ENCODE results near the gene ANKRD28. TPM values are rescaled to one million over a fixed set of nuclear protein-coding genes. Genes with fewer than 3 reads are reported as not detected.
"Not testable (repeated sequence)": the region's sequence is repeated elsewhere in the genome, so short reads cannot be mapped to it uniquely, and the experiment has no call there.

Gene ANKRD28
- total RNA-seq = 10 to 100 TPM; 27.3 to 28.4 TPM

GRCh38 chr3:15797642-15798303 is at the start of gene ANKRD28:
ANKRD28 (minus strand) TSS chr3:15797979; CDS start chr3:15796521, 1,458 bp downstream.
- Mint-ChIP-seq H3K36me3 (ENCODE audit: low read depth) (peaks cover 12% of the 10 kb centered on the region), H3K4me1 (peaks cover 82% of the 10 kb centered on the region), H3K27me3 (no peaks in the 10 kb centered on the region), H3K4me3 (peak within 1 kb of the TSS; percentile 69), H3K27ac (peak within 1 kb of the TSS; percentile 96), H3K9me3 (ENCODE audit: low read depth) (no peaks in the 10 kb centered on the region)
- ChIA-PET POLR2A (interaction anchor here (0.6 to 1.5 kb wide), 4 partner anchors 8 to 1117 kb away, joined by 3 to 7 read pairs (median 4); no protein-coding TSS in a partner anchor), CTCF (interaction anchor here (0.6 to 7.1 kb wide), 6 partner anchors 14 to 465 kb away, joined by 3 to 50 read pairs (median 6); no protein-coding TSS in a partner anchor)
- peak; percentile 17 for DNase-seq
- peak; percentile 78 for ATAC-seq
- intact Hi-C loops (cut with DNase I, micrococcal nuclease) = loop anchor here (1.0 to 5.0 kb wide), 9 partner anchors 28 to 580 kb away; partner anchors contain the start of genes BTD (in 1 of the 2), EAF1 (in 1 of the 2), HACL1 (in 1 of the 2) and METTL6 (in 1 of the 2)

DNA sequence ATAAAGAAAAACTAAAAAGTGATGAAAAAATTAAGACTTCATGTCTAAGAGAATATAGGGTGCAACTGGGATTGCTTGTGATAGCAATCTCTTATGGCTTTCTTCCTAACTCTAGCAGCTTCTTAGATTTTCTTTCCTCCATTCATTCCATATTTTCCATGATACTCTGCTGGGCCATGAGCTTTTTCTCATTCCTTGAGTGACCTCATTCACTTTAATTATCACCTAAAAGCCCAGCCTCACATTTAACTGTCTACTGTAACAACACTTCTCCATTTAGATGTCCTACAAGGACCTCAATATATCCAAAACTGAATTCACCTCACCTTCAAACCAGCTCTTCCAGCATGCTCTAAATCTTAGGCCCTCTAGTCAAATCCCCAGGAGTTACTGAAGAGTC is 49.5 kb upstream of the ANKRD28 start:
- DNase-seq = no peak
- Mint-ChIP-seq H3K9me3 (ENCODE audit: low read depth) (peaks cover 4% of the 10 kb centered on the region), H3K27ac (no peak overlapping the region), H3K36me3 (ENCODE audit: low read depth) (peaks cover 31% of the 10 kb centered on the region), H3K4me3 (no peak overlapping the region), H3K27me3 (no peaks in the 10 kb centered on the region), H3K4me1 (peaks cover 42% of the 10 kb centered on the region)
- intact Hi-C loops (cut with DNase I, micrococcal nuclease) = no loop called here
- ATAC-seq = no peak
- ChIA-PET POLR2A (interaction anchor here (0.6 kb wide), 1 partner anchor 305 kb away, joined by 3 read pairs; no protein-coding TSS in a partner anchor), CTCF (interaction anchor here (0.6 to 1.4 kb wide), 3 partner anchors 14 to 568 kb away, joined by 3 to 4 read pairs (median 3); no protein-coding TSS in a partner anchor)

DNA sequence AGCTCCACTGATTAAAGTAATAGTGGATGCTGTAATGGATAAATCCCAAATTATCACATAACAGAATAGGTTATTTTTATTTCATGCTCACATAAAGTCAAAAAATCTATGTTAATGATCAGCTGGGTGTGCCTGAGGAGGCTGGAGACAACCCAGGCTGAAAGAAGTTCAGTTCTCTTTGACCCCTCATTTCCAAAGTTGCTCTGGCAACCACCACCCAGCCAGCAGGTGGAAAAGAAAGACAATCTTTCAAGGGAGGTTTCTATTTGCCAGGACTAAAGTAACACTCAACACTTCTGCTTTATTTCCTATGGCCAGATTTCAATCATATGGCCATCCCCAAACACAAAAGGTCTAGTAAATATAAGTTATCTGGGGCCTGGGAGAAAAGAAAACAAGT is 48.8 kb upstream of the ANKRD28 start:
- ChIA-PET POLR2A (no interaction called here), CTCF (interaction anchor here (0.6 to 1.4 kb wide), 3 partner anchors 15 to 684 kb away, joined by 3 to 4 read pairs (median 3); no protein-coding TSS in a partner anchor)
- intact Hi-C loops (cut with DNase I, micrococcal nuclease) = no loop called here
- no peak for ATAC-seq
- H3K9me3 Mint-ChIP-seq (ENCODE audit: low read depth) = peaks cover 4% of the 10 kb centered on the region
- peaks cover 42% of the 10 kb centered on the region for H3K4me1 Mint-ChIP-seq
- DNase-seq = no peak
- H3K36me3 Mint-ChIP-seq (ENCODE audit: low read depth) = peaks cover 32% of the 10 kb centered on the region
- no peaks in the 10 kb centered on the region for H3K27me3 Mint-ChIP-seq
- no peak overlapping the region for H3K27ac Mint-ChIP-seq
- no peak overlapping the region for H3K4me3 Mint-ChIP-seq

DNA sequence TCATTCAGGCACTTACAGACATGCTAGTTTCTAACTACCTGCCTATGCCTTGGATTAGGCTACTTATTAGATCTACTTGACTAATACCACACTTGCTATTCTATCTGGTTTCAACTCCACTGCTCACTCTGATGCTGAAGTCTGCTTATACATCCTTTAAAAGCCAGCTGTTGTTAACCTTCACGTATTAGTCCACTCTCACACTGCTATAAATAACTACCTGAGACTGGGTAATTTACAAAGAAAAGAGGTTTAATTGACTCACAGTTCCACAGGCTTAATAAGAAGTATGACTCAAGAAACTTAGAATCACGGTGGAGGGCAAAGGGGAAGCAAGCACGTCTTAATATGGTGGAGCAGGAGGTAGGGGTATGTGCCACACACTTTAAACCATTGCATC is 47.7 kb upstream of the ANKRD28 start:
- H3K36me3 Mint-ChIP-seq (ENCODE audit: low read depth) = peaks cover 26% of the 10 kb centered on the region
- peaks cover 42% of the 10 kb centered on the region for H3K4me1 Mint-ChIP-seq
- H3K27ac Mint-ChIP-seq = peak overlapping the region; percentile 69
- no peak overlapping the region for H3K4me3 Mint-ChIP-seq
- ChIA-PET POLR2A (no interaction called here), CTCF (interaction anchor here (0.8 to 0.9 kb wide), 2 partner anchors 148 to 289 kb away, joined by 3 read pairs; no protein-coding TSS in a partner anchor)
- intact Hi-C loops (cut with DNase I, micrococcal nuclease) = no loop called here
- DNase-seq (peak; percentile 10), ATAC-seq (peak; percentile 88)
- peaks cover 12% of the 10 kb centered on the region for H3K9me3 Mint-ChIP-seq (ENCODE audit: low read depth)
- no peaks in the 10 kb centered on the region for H3K27me3 Mint-ChIP-seq

- intact Hi-C loops (cut with DNase I, micrococcal nuclease) = no loop called here
- Mint-ChIP-seq H3K9me3 (ENCODE audit: low read depth) (peaks cover 18% of the 10 kb centered on the region), H3K27ac (no peak overlapping the region), H3K36me3 (ENCODE audit: low read depth) (peaks cover 31% of the 10 kb centered on the region), H3K4me3 (no peak overlapping the region), H3K27me3 (no peaks in the 10 kb centered on the region), H3K4me1 (peaks cover 42% of the 10 kb centered on the region)
- ATAC-seq = peak; percentile 53
- no peak for DNase-seq
- ChIA-PET CTCF (interaction anchor here (0.8 to 0.9 kb wide), 2 partner anchors 148 to 290 kb away, joined by 3 read pairs; no protein-coding TSS in a partner anchor), POLR2A (no interaction called here)
Observed at GRCh38 chr3:15844889-15845288, 47.1 kb upstream of the ANKRD28 start.

DNA sequence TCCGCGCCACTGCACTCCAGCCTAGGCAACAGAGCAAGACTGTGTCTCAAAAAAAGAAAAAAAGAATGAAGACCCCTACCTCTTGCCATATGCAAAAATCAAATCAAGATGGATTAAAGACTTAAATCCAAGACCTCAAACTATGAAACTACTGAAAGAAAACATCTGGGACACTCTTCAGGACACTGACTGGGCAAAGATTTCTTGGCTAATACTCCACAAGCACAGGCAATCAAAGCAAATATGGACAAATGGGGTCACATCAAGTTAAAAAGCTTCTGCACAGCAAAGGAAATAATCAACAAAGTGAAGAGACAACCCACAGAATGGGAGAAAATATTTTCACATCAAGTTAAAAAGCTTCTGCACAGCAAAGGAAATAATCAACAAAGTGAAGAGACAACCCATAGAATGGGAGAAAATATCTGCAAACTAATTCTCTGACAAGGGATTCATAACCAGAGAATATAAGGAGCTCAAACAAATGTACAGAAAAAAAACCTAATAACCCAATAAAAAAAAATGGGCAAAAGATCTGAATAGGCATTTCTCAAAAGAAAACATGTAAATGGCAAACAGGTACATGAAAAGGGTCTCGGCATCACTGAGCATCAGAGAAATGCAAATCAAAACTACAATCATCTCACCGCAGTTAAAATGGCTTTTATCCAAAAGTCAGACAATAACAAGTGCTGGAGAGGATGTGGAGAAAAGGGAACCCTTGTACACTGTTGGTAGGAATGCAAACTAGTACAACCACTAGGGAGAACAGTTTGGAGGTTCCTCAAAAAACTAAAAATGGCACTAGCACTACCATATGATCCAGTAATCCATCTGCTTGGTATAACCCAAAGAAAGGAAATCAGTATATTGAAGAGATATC is 43.6 kb upstream of the ANKRD28 start:
- H3K27ac Mint-ChIP-seq; CTCF ChIA-PET; POLR2A ChIA-PET; intact Hi-C loops (cut with DNase I, micrococcal nuclease); DNase-seq; H3K27me3 Mint-ChIP-seq; H3K4me3 Mint-ChIP-seq; ATAC-seq: not testable (repeated sequence)
- H3K9me3 Mint-ChIP-seq (ENCODE audit: low read depth) = peaks cover 33% of the 10 kb centered on the region
- peaks cover 41% of the 10 kb centered on the region for H3K36me3 Mint-ChIP-seq (ENCODE audit: low read depth)
- H3K4me1 Mint-ChIP-seq = peaks cover 33% of the 10 kb centered on the region

DNA sequence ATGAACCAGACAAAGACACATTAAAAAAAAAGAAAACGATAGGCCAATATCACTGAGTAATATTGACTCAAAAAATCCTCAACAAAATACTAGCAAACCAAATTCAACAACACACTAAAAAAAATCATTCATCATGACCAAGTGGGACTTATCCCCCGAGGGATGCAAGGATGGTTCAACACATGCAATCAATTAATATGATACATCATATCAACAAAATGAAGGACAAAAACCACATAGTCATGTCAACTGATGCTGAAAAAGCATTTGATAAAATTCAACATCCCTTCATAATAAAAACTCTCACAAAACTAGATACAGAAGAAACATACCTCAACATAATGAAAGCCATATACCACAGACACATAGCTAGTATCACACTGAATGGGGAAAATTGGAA is 41.8 kb upstream of the ANKRD28 start:
- Mint-ChIP-seq H3K4me3 (no peak overlapping the region), H3K9me3 (ENCODE audit: low read depth) (peaks cover 33% of the 10 kb centered on the region)

DNA sequence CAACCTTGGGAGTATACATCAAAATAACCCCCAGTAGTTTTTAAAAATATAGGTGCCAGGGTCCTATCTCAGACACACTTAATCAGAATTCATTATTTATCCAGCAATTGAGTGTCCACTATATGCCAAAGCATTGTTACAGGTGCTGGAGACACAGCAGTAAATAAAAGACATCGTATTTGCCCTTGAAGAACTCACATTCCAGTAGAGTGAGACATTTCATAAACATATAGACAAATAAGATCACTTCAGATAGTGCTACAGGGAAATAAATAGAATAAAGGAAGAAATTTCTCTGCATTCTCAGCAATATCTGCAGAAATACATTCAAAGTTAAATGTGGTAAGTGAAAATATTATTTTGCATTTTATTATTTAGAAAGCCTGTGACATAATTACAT is 34.1 kb upstream of the ANKRD28 start:
- H3K36me3 Mint-ChIP-seq (ENCODE audit: low read depth) = no peaks in the 10 kb centered on the region
- no peak for ATAC-seq
- ChIA-PET CTCF (interaction anchor here (1.0 kb wide), 1 partner anchor 18 kb away, joined by 3 read pairs; no protein-coding TSS in a partner anchor), POLR2A (no interaction called here)
- no peak overlapping the region for H3K27ac Mint-ChIP-seq
- H3K4me3 Mint-ChIP-seq = no peak overlapping the region
- intact Hi-C loops (cut with DNase I, micrococcal nuclease) = no loop called here
- H3K9me3 Mint-ChIP-seq (ENCODE audit: low read depth) = no peaks in the 10 kb centered on the region
- no peaks in the 10 kb centered on the region for H3K27me3 Mint-ChIP-seq
- no peak for DNase-seq
- H3K4me1 Mint-ChIP-seq = peaks cover 16% of the 10 kb centered on the region

More for the DNA sequence above, 41.8 kb upstream of the ANKRD28 start:
- ChIA-PET POLR2A (no interaction called here), CTCF (no interaction called here)
- no peak for ATAC-seq
- Mint-ChIP-seq H3K27ac (no peak overlapping the region), H3K27me3 (no peaks in the 10 kb centered on the region), H3K36me3 (ENCODE audit: low read depth) (peaks cover 32% of the 10 kb centered on the region), H3K4me1 (peaks cover 20% of the 10 kb centered on the region)
- no peak for DNase-seq
- intact Hi-C loops (cut with DNase I, micrococcal nuclease) = no loop called here

GRCh38 chr3:15825016-15825415 is 27.2 kb upstream of the ANKRD28 start:
- no peak for ATAC-seq
- intact Hi-C loops (cut with DNase I, micrococcal nuclease) = no loop called here
- CTCF ChIA-PET = no interaction called here
- POLR2A ChIA-PET = no interaction called here
- Mint-ChIP-seq H3K27ac (no peak overlapping the region), H3K4me3 (no peak overlapping the region), H3K4me1 (peaks cover 30% of the 10 kb centered on the region), H3K27me3 (no peaks in the 10 kb centered on the region), H3K9me3 (ENCODE audit: low read depth) (no peaks in the 10 kb centered on the region), H3K36me3 (ENCODE audit: low read depth) (peaks cover 3% of the 10 kb centered on the region)
- DNase-seq = no peak

- intact Hi-C loops (cut with DNase I, micrococcal nuclease) = no loop called here
- H3K27ac Mint-ChIP-seq = no peak overlapping the region
- ChIA-PET CTCF (no interaction called here), POLR2A (no interaction called here)
- H3K4me3 Mint-ChIP-seq = no peak overlapping the region
- peaks cover 39% of the 10 kb centered on the region for H3K4me1 Mint-ChIP-seq
- H3K36me3 Mint-ChIP-seq (ENCODE audit: low read depth) = peaks cover 3% of the 10 kb centered on the region
- ATAC-seq (no peak), DNase-seq (no peak)
- no peaks in the 10 kb centered on the region for H3K9me3 Mint-ChIP-seq (ENCODE audit: low read depth)
- H3K27me3 Mint-ChIP-seq = no peaks in the 10 kb centered on the region
Observed at GRCh38 chr3:15823092-15823491, 25.3 kb upstream of the ANKRD28 start.

DNA sequence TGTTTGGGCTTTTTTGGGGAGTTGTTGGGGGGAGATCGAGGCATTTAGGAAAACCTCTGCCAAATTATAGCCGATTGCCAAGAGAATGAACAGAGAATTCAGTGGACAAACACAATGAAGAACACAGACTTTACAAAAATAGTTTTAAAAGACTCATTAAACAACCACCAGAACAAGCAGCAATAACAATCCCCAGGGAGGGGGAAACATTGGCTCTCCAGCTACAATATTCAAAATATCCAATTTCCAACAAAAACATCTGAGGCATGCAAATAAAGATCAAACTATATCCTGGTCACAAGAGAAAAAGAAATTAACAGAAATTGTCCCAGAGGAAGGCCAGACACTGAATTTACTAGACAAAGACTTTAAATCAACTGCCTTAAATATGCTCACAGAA is 24.5 kb upstream of the ANKRD28 start:
- H3K27me3 Mint-ChIP-seq = no peaks in the 10 kb centered on the region
- intact Hi-C loops (cut with DNase I, micrococcal nuclease) = no loop called here
- POLR2A ChIA-PET = no interaction called here
- CTCF ChIA-PET = no interaction called here
- H3K36me3 Mint-ChIP-seq (ENCODE audit: low read depth) = peaks cover 3% of the 10 kb centered on the region
- no peak for ATAC-seq
- no peak for DNase-seq
- H3K27ac Mint-ChIP-seq = no peak overlapping the region
- H3K4me3 Mint-ChIP-seq = no peak overlapping the region
- H3K9me3 Mint-ChIP-seq (ENCODE audit: low read depth) = no peaks in the 10 kb centered on the region
- peaks cover 44% of the 10 kb centered on the region for H3K4me1 Mint-ChIP-seq
